ENCODE measurements around the gene APMAP.

Gene APMAP

DNA sequence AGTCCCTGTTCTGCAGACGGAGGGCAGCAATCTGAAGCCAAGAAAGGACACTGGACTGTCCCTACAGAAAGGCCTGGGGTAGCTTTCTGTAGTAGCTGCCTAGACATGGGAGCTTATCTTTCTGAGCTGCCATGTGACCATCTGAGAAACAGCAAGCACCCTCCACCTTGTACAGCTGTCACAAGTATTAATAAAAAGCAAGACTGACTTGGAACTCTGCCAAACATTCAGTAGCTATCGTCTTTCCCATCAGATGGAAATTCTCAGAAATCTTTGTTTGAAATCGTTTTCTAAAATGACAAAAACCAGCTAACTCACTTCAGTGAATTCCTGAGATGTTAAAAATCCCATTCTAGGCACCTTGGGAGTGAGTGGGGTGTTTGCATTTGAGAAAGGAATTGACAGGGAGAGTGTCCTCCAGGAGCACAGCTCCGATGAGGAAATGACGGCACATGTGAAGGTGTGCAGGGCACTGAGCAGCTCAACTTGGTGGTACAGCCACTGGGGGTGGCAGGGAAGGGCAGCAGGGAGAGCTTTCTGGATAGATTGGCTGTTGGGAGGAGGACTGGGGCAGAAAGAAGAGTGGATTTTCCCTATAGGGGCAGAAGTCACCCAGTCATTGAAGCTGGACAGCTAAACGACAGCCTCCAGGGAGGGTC, 40.8 kb upstream of the APMAP start:
- Histone ChIP-seq H3K36me3 (ENCODE audit: control insufficient read depth in 1 of 2, insufficient read depth in 2 of 2, low read length in 2 of 2) (peaks cover 6 to 11% of the 10 kb centered on the region in 2 donors), H3K4me3 (ENCODE audit: low read depth in 1 of 2, low read length in 2 of 2) (no peak overlapping the region), H3K27ac (ENCODE audit: low read length) (peak overlapping the region; percentile 57), H3K4me1 (ENCODE audit: control insufficient read depth in 1 of 2, insufficient read depth in 2 of 2, low read length in 2 of 2) (peaks cover 22 to 64% of the 10 kb centered on the region in 2 donors), H3K27me3 (ENCODE audit: low read depth, low read length) (no peaks in the 10 kb centered on the region), H3K9me3 (ENCODE audit: control insufficient read depth in 1 of 2, low read length in 2 of 2) (no peaks in the 10 kb centered on the region)

DNA sequence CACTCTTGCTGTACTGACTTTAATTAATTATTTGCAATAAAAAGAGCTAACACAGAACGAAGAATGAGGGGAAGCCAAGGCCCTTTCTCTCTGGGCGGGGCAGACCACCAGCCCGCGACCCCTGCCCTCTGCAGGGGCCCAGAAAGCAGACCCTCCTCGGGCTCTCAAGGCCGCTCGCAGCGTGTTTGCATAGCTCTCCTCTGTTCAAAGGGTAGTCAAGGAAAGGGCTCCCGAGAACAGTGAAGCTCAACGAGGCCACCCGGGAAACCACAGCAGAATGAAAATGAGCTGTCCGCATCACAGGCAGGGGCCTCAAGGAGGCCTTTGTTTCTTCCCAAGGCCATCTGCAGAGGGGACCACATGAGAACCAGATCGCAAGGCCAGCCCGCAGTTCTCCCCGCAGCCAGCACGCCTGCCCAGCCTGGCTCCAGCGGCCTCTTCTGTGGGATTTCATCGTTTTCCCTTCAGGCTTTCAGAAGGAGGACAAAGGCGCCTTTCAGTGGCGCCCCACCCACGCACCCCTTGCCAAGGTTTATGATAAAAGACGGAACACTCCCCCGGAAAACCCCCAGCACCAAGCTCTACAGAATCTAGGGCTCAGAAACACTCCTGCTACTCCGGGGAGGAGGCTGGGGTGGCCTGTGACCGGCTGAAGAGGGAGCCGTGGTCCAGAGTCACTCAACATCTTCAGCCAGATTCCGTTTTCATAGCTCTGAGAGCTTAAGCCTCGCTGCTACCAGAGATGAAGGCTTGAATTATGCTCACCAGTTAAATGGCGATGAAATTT, 40.1 kb upstream of the APMAP start:
- peak overlapping the region; percentile 57 for H3K27ac ChIP-seq (ENCODE audit: low read length)
- peaks cover 15 to 57% of the 10 kb centered on the region in 2 donors for H3K4me1 ChIP-seq (ENCODE audit: control insufficient read depth in 1 of 2, insufficient read depth in 2 of 2, low read length in 2 of 2)

DNA sequence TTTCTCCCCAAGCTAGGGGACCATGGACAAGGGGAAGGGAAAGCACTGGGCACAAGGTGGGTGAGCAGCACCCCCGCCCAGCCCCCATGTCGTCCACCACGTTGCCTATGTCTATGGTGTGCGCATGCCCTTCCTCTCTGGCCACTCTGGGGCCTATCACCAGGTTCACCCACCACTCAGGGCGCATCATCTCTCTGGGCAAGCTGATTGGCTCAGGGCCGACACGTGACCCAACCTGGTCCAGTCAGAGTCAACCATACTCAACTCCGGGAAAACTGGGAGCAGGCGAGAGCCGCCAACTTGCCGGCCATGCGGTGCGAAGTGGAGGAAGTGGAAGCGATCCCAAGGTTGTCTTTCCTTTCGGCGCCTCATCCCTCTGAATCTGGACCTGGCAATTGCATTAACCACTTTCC, 39.5 kb upstream of the APMAP start:
- Histone ChIP-seq H3K36me3 (ENCODE audit: control insufficient read depth in 1 of 2, insufficient read depth in 2 of 2, low read length in 2 of 2) (peaks cover 6 to 11% of the 10 kb centered on the region in 2 donors), H3K27me3 (ENCODE audit: low read depth, low read length) (no peaks in the 10 kb centered on the region), H3K4me1 (ENCODE audit: control insufficient read depth in 1 of 2, insufficient read depth in 2 of 2, low read length in 2 of 2) (peaks cover 9 to 51% of the 10 kb centered on the region in 2 donors), H3K27ac (ENCODE audit: low read length) (peak overlapping the region; percentile 57), H3K4me3 (ENCODE audit: low read depth in 1 of 2, low read length in 2 of 2) (no peak overlapping the region), H3K9me3 (ENCODE audit: control insufficient read depth in 1 of 2, low read length in 2 of 2) (no peaks in the 10 kb centered on the region)

More for the DNA sequence above, 40.1 kb upstream of the APMAP start:
- Histone ChIP-seq H3K4me3 (ENCODE audit: low read depth in 1 of 2, low read length in 2 of 2) (no peak overlapping the region), H3K36me3 (ENCODE audit: control insufficient read depth in 1 of 2, insufficient read depth in 2 of 2, low read length in 2 of 2) (peaks cover 6 to 11% of the 10 kb centered on the region in 2 donors), H3K9me3 (ENCODE audit: control insufficient read depth in 1 of 2, low read length in 2 of 2) (no peaks in the 10 kb centered on the region), H3K27me3 (ENCODE audit: low read depth, low read length) (no peaks in the 10 kb centered on the region)

DNA sequence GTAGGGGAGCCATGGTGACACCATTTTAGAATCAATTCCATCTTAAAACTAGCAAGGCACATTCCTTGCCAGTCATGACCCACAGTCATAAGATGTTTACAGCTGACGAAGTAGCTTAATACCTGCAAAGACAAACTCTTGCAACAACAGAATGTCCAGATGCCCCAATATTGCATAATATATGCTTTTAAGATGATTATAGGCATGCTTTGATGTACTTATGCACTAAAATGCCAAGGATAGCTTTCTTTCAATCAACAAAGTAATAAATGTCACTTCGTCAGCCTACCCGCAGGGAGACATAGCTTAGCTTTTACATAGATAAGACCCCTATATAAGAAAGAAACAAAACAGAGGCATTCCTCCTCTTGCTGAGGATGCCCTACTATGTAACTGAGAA, 38.7 kb upstream of the APMAP start:
- H3K4me3 ChIP-seq (ENCODE audit: low read depth in 1 of 2, low read length in 2 of 2), result no peak overlapping the region
- no peak overlapping the region for H3K27ac ChIP-seq (ENCODE audit: low read length)
- H3K4me1 ChIP-seq (ENCODE audit: control insufficient read depth in 1 of 2, insufficient read depth in 2 of 2, low read length in 2 of 2), result peaks cover 7 to 42% of the 10 kb centered on the region in 2 donors
- H3K9me3 ChIP-seq (ENCODE audit: control insufficient read depth in 1 of 2, low read length in 2 of 2), result no peaks in the 10 kb centered on the region
- no peaks in the 10 kb centered on the region for H3K27me3 ChIP-seq (ENCODE audit: low read depth, low read length)
- peaks cover 6 to 11% of the 10 kb centered on the region in 2 donors for H3K36me3 ChIP-seq (ENCODE audit: control insufficient read depth in 1 of 2, insufficient read depth in 2 of 2, low read length in 2 of 2)

- Histone ChIP-seq H3K4me1 (ENCODE audit: control insufficient read depth in 1 of 2, insufficient read depth in 2 of 2, low read length in 2 of 2) (peaks cover 7 to 37% of the 10 kb centered on the region in 2 donors), H3K36me3 (ENCODE audit: control insufficient read depth in 1 of 2, insufficient read depth in 2 of 2, low read length in 2 of 2) (peaks cover 6 to 11% of the 10 kb centered on the region in 2 donors), H3K27ac (ENCODE audit: low read length) (no peak overlapping the region), H3K9me3 (ENCODE audit: control insufficient read depth in 1 of 2, low read length in 2 of 2) (no peaks in the 10 kb centered on the region), H3K4me3 (ENCODE audit: low read depth in 1 of 2, low read length in 2 of 2) (no peak overlapping the region), H3K27me3 (ENCODE audit: low read depth, low read length) (no peaks in the 10 kb centered on the region)
Observed at GRCh38 chr20:25030649-25031207, 38.2 kb upstream of the APMAP start.

- Histone ChIP-seq H3K4me3 (ENCODE audit: low read depth in 1 of 2, low read length in 2 of 2) (no peak overlapping the region), H3K36me3 (ENCODE audit: control insufficient read depth in 1 of 2, insufficient read depth in 2 of 2, low read length in 2 of 2) (peaks cover 6 to 11% of the 10 kb centered on the region in 2 donors), H3K4me1 (ENCODE audit: control insufficient read depth in 1 of 2, insufficient read depth in 2 of 2, low read length in 2 of 2) (peaks cover 7 to 33% of the 10 kb centered on the region in 2 donors), H3K27me3 (ENCODE audit: low read depth, low read length) (no peaks in the 10 kb centered on the region), H3K27ac (ENCODE audit: low read length) (no peak overlapping the region), H3K9me3 (ENCODE audit: control insufficient read depth in 1 of 2, low read length in 2 of 2) (no peaks in the 10 kb centered on the region)
Observed at GRCh38 chr20:25030007-25030648, 37.6 kb upstream of the APMAP start.

DNA sequence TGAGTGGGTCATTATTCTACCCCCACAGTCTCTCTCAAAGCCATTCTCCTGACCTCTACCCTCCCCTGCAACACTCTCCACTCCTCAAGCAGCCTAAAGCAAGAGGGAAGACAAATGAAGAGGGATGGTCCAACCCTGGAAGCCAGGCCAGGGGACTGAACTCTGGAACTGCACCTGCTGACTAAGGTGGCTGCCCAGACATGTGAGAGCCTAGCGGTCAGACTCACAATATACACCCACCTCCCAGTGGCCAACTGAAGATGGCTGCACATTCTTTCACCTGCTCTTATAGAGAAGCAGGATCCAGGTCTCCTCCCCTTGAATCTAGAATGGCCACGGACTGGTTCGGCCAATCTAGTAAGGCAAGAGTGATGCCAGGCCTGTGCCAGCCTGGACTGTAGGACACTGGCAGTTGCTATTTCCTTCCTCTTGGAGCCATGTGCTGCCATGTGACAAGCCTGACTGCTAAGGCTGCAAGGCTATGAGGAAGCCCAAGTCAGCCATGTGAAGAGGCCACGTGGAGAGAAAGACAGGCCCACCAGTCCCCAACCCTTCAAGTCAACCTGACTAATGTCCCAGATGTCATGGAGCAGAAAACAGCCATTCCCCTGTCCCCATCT, 33.5 kb upstream of the APMAP start:
- Histone ChIP-seq H3K27ac (ENCODE audit: low read length) (no peak overlapping the region), H3K36me3 (ENCODE audit: control insufficient read depth in 1 of 2, insufficient read depth in 2 of 2, low read length in 2 of 2) (peaks cover 14 to 18% of the 10 kb centered on the region in 2 donors), H3K4me1 (ENCODE audit: control insufficient read depth in 1 of 2, insufficient read depth in 2 of 2, low read length in 2 of 2) (peaks cover 0 to 10% of the 10 kb centered on the region in 2 donors), H3K4me3 (ENCODE audit: low read depth in 1 of 2, low read length in 2 of 2) (no peak overlapping the region), H3K9me3 (ENCODE audit: control insufficient read depth in 1 of 2, low read length in 2 of 2) (no peaks in the 10 kb centered on the region), H3K27me3 (ENCODE audit: low read depth, low read length) (no peaks in the 10 kb centered on the region)

DNA sequence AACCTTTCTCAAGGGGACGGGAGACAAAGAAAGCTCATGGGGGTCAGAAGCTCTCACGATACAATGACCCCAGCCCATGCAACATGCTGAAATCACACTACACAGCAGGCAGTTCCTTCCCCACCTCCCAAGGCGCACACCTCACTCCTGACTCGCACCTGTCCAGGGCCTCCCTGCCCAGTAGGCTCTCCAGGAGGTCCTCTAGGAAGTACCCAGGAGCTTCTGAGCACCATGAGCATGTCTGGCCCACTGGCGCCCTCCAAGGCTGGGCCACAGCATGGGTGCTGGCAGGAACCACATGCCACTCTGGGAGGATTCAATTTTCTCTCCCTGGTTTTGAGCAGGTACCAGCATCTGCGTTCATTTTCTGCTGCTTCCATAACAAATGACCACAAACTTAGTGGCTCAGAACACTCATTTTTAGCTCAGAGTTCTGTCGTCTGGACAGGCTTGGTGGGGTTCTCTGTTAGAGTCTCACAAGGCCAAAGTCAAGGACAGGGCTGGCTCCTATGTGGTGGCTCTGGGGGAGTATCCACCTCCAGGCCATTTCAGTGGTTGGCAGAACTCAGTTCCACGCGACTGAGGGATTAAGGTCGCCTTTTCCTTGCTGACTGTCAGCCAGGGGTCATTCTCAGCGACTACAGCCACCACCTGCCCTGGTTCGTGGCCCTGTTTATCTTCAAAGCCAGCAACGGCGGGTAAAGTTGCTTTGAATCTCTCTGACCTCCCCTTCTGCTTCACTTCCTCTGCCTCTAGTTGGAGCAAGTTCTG, 32.7 kb upstream of the APMAP start:
- Histone ChIP-seq H3K4me1 (ENCODE audit: control insufficient read depth in 1 of 2, insufficient read depth in 2 of 2, low read length in 2 of 2) (peaks cover 0 to 6% of the 10 kb centered on the region in 2 donors), H3K27ac (ENCODE audit: low read length) (no peak overlapping the region), H3K9me3 (ENCODE audit: control insufficient read depth in 1 of 2, low read length in 2 of 2) (no peaks in the 10 kb centered on the region), H3K27me3 (ENCODE audit: low read depth, low read length) (no peaks in the 10 kb centered on the region), H3K36me3 (ENCODE audit: control insufficient read depth in 1 of 2, insufficient read depth in 2 of 2, low read length in 2 of 2) (peaks cover 20 to 23% of the 10 kb centered on the region in 2 donors), H3K4me3 (ENCODE audit: low read depth in 1 of 2, low read length in 2 of 2) (no peak overlapping the region)

GRCh38 chr20:25024171-25024570, 31.6 kb upstream of the APMAP start:
- H3K36me3 ChIP-seq (ENCODE audit: control insufficient read depth in 1 of 2, insufficient read depth in 2 of 2, low read length in 2 of 2), result peaks cover 20 to 26% of the 10 kb centered on the region in 2 donors
- H3K27ac ChIP-seq (ENCODE audit: low read length), result no peak overlapping the region
- H3K9me3 ChIP-seq (ENCODE audit: control insufficient read depth in 1 of 2, low read length in 2 of 2), result no peaks in the 10 kb centered on the region
- no peaks in the 10 kb centered on the region for H3K27me3 ChIP-seq (ENCODE audit: low read depth, low read length)
- no peaks in the 10 kb centered on the region for H3K4me1 ChIP-seq (ENCODE audit: control insufficient read depth in 1 of 2, insufficient read depth in 2 of 2, low read length in 2 of 2)
- no peak overlapping the region for H3K4me3 ChIP-seq (ENCODE audit: low read depth in 1 of 2, low read length in 2 of 2)

GRCh38 chr20:25023356-25023755, 30.8 kb upstream of the APMAP start:
- Histone ChIP-seq H3K9me3 (ENCODE audit: control insufficient read depth in 1 of 2, low read length in 2 of 2) (no peaks in the 10 kb centered on the region), H3K4me3 (ENCODE audit: low read depth in 1 of 2, low read length in 2 of 2) (no peak overlapping the region), H3K27ac (ENCODE audit: low read length) (no peak overlapping the region), H3K27me3 (ENCODE audit: low read depth, low read length) (no peaks in the 10 kb centered on the region), H3K36me3 (ENCODE audit: control insufficient read depth in 1 of 2, insufficient read depth in 2 of 2, low read length in 2 of 2) (peaks cover 28 to 32% of the 10 kb centered on the region in 2 donors), H3K4me1 (ENCODE audit: control insufficient read depth in 1 of 2, insufficient read depth in 2 of 2, low read length in 2 of 2) (no peaks in the 10 kb centered on the region)
